Neural progenitor cell (in vitro differentiated cells): ENCODE data around the gene CBX1. TPM values are rescaled to one million over a fixed set of nuclear protein-coding genes. Genes with fewer than 3 reads are reported as not detected.
A peak's percentile ranks its signal among the peaks of the same experiment; 100 is the strongest.

ENCODE experiments used
- DNase-seq: peaks from one replicate; pipeline ENCODE4 v3.0.0-alpha.2; 2016; ENCODE audit warnings: low spot score
- H2AFZ ChIP-seq: fragments of 200-600 bp; sonication (generic); replicated peaks from 2 replicates; pipeline ENCODE4 v1.6.1; 2016; ENCODE audit warnings: antibody characterized with exemption
- H3F3A ChIP-seq: fragments of 200-600 bp; sonication (generic); 2 replicates; pipeline ENCODE4 v1.6.1; 2016; ENCODE audit warnings: antibody characterized with exemption, low read depth
- H3K27ac ChIP-seq: fragments of 200-600 bp; sonication (generic); 2 replicates; pipeline ENCODE4 v1.5.1; 2016; ENCODE audit warnings: mild to moderate bottlenecking
- H3K27me3 ChIP-seq: fragments of 200-600 bp; sonication (generic); 2 replicates; pipeline ENCODE4 v1.6.1; 2016; ENCODE audit warnings: mild to moderate bottlenecking, moderate library complexity
- H3K36me3 ChIP-seq: fragments of 200-600 bp; sonication (generic); 2 replicates; pipeline ENCODE4 v1.5.1; 2016
- H3K4me1 ChIP-seq: fragments of 200-600 bp; sonication (generic); 2 replicates; pipeline ENCODE4 v1.6.1; 2016; ENCODE audit warnings: mixed run types
- H3K4me2 ChIP-seq: fragments of 200-600 bp; sonication (generic); 2 replicates; pipeline ENCODE4 v1.6.1; 2016
- H3K4me3 ChIP-seq: fragments of 200-600 bp; sonication (generic); 2 replicates; pipeline ENCODE4 v1.5.1; 2016
- H3K79me2 ChIP-seq: fragments of 200-600 bp; sonication (generic); 2 replicates; pipeline ENCODE4 v1.6.1; 2016; ENCODE audit warnings: low read depth
- H3K9ac ChIP-seq: fragments of 200-600 bp; sonication (generic); 2 replicates; pipeline ENCODE4 v1.6.1; 2016
- H3K9me3 ChIP-seq: fragments of 200-600 bp; sonication (generic); 2 replicates; pipeline ENCODE4 v1.5.1; 2016; ENCODE audit warnings: low read depth
- H4K20me1 ChIP-seq: fragments of 200-600 bp; sonication (generic); 2 replicates; pipeline ENCODE4 v1.6.1; 2016; ENCODE audit warnings: low read depth
- H3K27ac Mint-ChIP-seq: 3 replicates; pipeline ENCODE4 v1.8.0; 2021; ENCODE audit warnings: mixed read lengths
- H3K27me3 Mint-ChIP-seq: 2 replicates; pipeline ENCODE4 v1.8.0; 2022; ENCODE audit warnings: low read depth, mild to moderate bottlenecking, inconsistent platforms, moderate library complexity, mixed read lengths; ENCODE audit not compliant: insufficient read depth
- H3K36me3 Mint-ChIP-seq: 3 replicates; pipeline ENCODE4 v1.8.0; 2021; ENCODE audit warnings: mixed read lengths
- H3K4me1 Mint-ChIP-seq: 3 replicates; pipeline ENCODE4 v1.8.0; 2021; ENCODE audit warnings: mixed read lengths
- H3K4me3 Mint-ChIP-seq: 3 replicates; pipeline ENCODE4 v1.8.0; 2021; ENCODE audit warnings: mild to moderate bottlenecking, moderate library complexity, mixed read lengths
- H3K9me3 Mint-ChIP-seq: 3 replicates; pipeline ENCODE4 v1.8.0; 2020; ENCODE audit warnings: mixed read lengths
- EZH2 ChIP-seq: fragments of 200-600 bp; sonication (generic); IDR thresholded peaks from 2 replicates; pipeline ENCODE4 v1.6.1; 2017; ENCODE audit warnings: antibody characterized with exemption, mild to moderate bottlenecking, moderate library complexity
- EZH2phosphoT487 ChIP-seq: fragments of 200-600 bp; sonication (generic); IDR thresholded peaks from 2 replicates; pipeline ENCODE4 v1.6.1; 2017; ENCODE audit warnings: antibody characterized with exemption
- total RNA-seq: library from RNA; depleted of rRNA; stranded (reverse); fragments of >200 nt; gene quantifications from 2 replicates; pipeline ENCODE4 v1.2.3, GENCODE V29; 2015; ENCODE audit warnings: low replicate concordance
- TF ChIP-seq, protein P1 (sequence below): fragments of 200-600 bp; sonication (generic); IDR thresholded peaks from 2 replicates; pipeline ENCODE4 v1.5.1; 2017; ENCODE audit warnings: antibody characterized with exemption, mild to moderate bottlenecking

CBX1 gene
- 206 and 208 TPM in 2 replicates for total RNA-seq

DNA sequence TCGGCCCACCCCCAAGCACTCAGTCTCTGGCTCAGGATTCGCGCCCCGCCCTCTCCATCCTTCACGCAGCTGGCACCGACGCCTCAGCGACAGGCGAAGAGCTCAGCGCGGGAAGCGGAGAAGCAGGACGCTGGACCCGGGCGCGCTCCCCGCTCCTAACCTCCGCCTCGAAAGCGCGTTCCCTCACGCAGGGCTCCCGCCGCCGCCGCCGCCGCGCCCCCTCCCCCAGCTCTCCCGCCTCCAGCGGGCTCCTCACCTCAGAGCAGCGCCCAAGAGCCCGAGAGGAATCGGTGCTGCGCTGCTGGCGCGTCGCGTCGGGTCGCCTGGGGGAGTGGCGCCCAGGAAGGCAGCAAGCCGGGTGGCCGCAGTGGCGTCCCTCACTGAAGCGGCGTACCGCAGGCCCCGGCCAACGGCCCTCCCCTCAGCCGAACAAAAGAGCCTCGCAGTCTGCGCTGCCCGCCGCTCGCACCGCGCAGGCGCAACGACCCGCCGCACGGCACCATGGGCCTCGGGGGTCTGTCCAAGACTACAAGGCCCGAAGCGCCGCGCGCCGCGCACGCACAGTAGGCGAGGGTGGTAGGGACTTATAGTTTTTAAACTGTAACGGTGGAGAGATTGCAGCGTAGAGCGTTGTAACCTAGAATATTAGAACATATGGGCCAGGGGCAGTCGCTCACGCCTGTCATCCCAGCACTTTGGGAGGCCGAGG, at the start of gene CBX1:
TSS of gene CBX1 (minus strand) at position 467 of the 709 bp plus-strand sequence. CDS start 24,474 bp downstream, outside the sequence.
- peak within 1 kb of the TSS; percentile 72 for H3K4me3 ChIP-seq
- peaks cover 11% of the 10 kb centered on the region for H3K4me1 Mint-ChIP-seq
- H2AFZ ChIP-seq = peak within 1 kb of the TSS; percentile 71
- TF ChIP-seq, protein P1, sequence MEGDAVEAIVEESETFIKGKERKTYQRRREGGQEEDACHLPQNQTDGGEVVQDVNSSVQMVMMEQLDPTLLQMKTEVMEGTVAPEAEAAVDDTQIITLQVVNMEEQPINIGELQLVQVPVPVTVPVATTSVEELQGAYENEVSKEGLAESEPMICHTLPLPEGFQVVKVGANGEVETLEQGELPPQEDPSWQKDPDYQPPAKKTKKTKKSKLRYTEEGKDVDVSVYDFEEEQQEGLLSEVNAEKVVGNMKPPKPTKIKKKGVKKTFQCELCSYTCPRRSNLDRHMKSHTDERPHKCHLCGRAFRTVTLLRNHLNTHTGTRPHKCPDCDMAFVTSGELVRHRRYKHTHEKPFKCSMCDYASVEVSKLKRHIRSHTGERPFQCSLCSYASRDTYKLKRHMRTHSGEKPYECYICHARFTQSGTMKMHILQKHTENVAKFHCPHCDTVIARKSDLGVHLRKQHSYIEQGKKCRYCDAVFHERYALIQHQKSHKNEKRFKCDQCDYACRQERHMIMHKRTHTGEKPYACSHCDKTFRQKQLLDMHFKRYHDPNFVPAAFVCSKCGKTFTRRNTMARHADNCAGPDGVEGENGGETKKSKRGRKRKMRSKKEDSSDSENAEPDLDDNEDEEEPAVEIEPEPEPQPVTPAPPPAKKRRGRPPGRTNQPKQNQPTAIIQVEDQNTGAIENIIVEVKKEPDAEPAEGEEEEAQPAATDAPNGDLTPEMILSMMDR = no peak
- TF ChIP-seq EZH2phosphoT487 (no peak), EZH2 (no peak)
- H3K27me3 Mint-ChIP-seq = no peaks in the 10 kb centered on the region
- H3K27me3 ChIP-seq = no peaks in the 10 kb centered on the region
- peaks cover 4% of the 10 kb centered on the region for H3K36me3 Mint-ChIP-seq
- peaks cover 41% of the 10 kb centered on the region for H4K20me1 ChIP-seq
- no peaks in the 10 kb centered on the region for H3K36me3 ChIP-seq
- peaks cover 29% of the 10 kb centered on the region for H3F3A ChIP-seq
- H3K4me3 Mint-ChIP-seq = peak within 1 kb of the TSS; percentile 98
- peaks cover 48% of the 10 kb centered on the region for H3K79me2 ChIP-seq
- peak within 1 kb of the TSS; percentile 96 for H3K27ac Mint-ChIP-seq
- H3K9ac ChIP-seq = peak within 1 kb of the TSS; percentile 62
- H3K27ac ChIP-seq = peak within 1 kb of the TSS; percentile 90
- H3K9me3 ChIP-seq = no peaks in the 10 kb centered on the region
- H3K9me3 Mint-ChIP-seq = peaks cover 2% of the 10 kb centered on the region
- peak; percentile 97 for DNase-seq
- H3K4me1 ChIP-seq = peaks cover 3% of the 10 kb centered on the region
- H3K4me2 ChIP-seq = peak within 1 kb of the TSS; percentile 87

GRCh38 chr17:48150597-48151001, 49.3 kb upstream of the CBX1 start:
- Histone ChIP-seq H3K4me3 (no peak overlapping the region), H3K36me3 (no peaks in the 10 kb centered on the region), H3K79me2 (no peaks in the 10 kb centered on the region), H2AFZ (no peak overlapping the region), H3K9me3 (no peaks in the 10 kb centered on the region), H3K27me3 (peaks cover 50% of the 10 kb centered on the region), H3F3A (peaks cover 5% of the 10 kb centered on the region), H3K4me2 (peak overlapping the region; percentile 4), H4K20me1 (no peaks in the 10 kb centered on the region), H3K9ac (no peak overlapping the region), H3K27ac (no peak overlapping the region), H3K4me1 (peaks cover 17% of the 10 kb centered on the region)
- DNase-seq = no peak
- H3K4me3 Mint-ChIP-seq = no peak overlapping the region
- H3K9me3 Mint-ChIP-seq = no peaks in the 10 kb centered on the region
- no peak overlapping the region for H3K27ac Mint-ChIP-seq
- H3K27me3 Mint-ChIP-seq = peaks cover 25% of the 10 kb centered on the region
- TF ChIP-seq, protein P1 = no peak
- TF ChIP-seq EZH2phosphoT487 = no peak
- TF ChIP-seq EZH2 = no peak
- H3K4me1 Mint-ChIP-seq = peaks cover 61% of the 10 kb centered on the region
- H3K36me3 Mint-ChIP-seq = no peaks in the 10 kb centered on the region

GRCh38 chr17:48149787-48150463, 48.6 kb upstream of the CBX1 start:
- H3K4me1 Mint-ChIP-seq = peaks cover 68% of the 10 kb centered on the region
- H3K79me2 ChIP-seq = no peaks in the 10 kb centered on the region
- TF ChIP-seq EZH2 = no peak
- TF ChIP-seq, protein P1 = no peak
- no peak for TF ChIP-seq EZH2phosphoT487
- no peaks in the 10 kb centered on the region for H3K9me3 ChIP-seq
- no peak overlapping the region for H3K9ac ChIP-seq
- H3K4me2 ChIP-seq = peak overlapping the region; percentile 7
- no peak overlapping the region for H3K27ac ChIP-seq
- no peaks in the 10 kb centered on the region for H4K20me1 ChIP-seq
- peaks cover 23% of the 10 kb centered on the region for H3K27me3 Mint-ChIP-seq
- no peak overlapping the region for H3K27ac Mint-ChIP-seq
- H3K9me3 Mint-ChIP-seq = no peaks in the 10 kb centered on the region
- H3K36me3 Mint-ChIP-seq = no peaks in the 10 kb centered on the region
- H3F3A ChIP-seq = peaks cover 10% of the 10 kb centered on the region
- no peaks in the 10 kb centered on the region for H3K36me3 ChIP-seq
- H3K4me3 Mint-ChIP-seq = no peak overlapping the region
- peaks cover 22% of the 10 kb centered on the region for H3K4me1 ChIP-seq
- no peak overlapping the region for H3K4me3 ChIP-seq
- peaks cover 54% of the 10 kb centered on the region for H3K27me3 ChIP-seq
- no peak overlapping the region for H2AFZ ChIP-seq
- DNase-seq = no peak
